ENCODE results near the gene TMEM221. TPM values are rescaled to one million over a fixed set of nuclear protein-coding genes. Genes with fewer than 3 reads are reported as not detected.
A peak's percentile ranks its signal among the peaks of the same experiment; 100 is the strongest.
"Not testable (repeated sequence)": the region's sequence is repeated elsewhere in the genome, so short reads cannot be mapped to it uniquely, and the experiment has no call there.

TMEM221 gene
- total and polyA plus RNA-seq, 2 donors = 0.19 to 3.2 TPM

- no peak for DNase-seq (ENCODE audit: low read depth in 6 of 9, low spot score in 9 of 9)
- Histone ChIP-seq H3K4me1 (ENCODE audit: control insufficient read depth in 2 of 2, insufficient read depth in 2 of 2, low read length in 2 of 2) (peaks cover 8 to 11% of the 10 kb centered on the region in 2 donors), H3K9me3 (ENCODE audit: control insufficient read depth in 2 of 2, insufficient read depth in 1 of 2, low read length in 1 of 2) (peaks cover 0 to 4% of the 10 kb centered on the region in 2 donors), H3K27me3 (ENCODE audit: control insufficient read depth in 2 of 2, insufficient read depth in 1 of 2, low read length in 1 of 2) (peaks cover 0 to 14% of the 10 kb centered on the region in 2 donors), H3K27ac (ENCODE audit: low read depth in 1 of 2, low read length in 1 of 2) (no peak overlapping the region), H3K36me3 (ENCODE audit: control insufficient read depth in 2 of 2, insufficient read depth in 2 of 2, low read length in 1 of 2) (no peaks in the 10 kb centered on the region), H3K4me3 (ENCODE audit: low read length in 2 of 2) (no peak overlapping the region)
- WGBS = 84% methylated on average over 10 of the region's 10 CpGs
Measured at GRCh38 chr19:17475541-17476115, 27.2 kb upstream of the TMEM221 start.

GRCh38 chr19:17475011-17475540, 26.6 kb upstream of the TMEM221 start:
- H3K36me3 ChIP-seq (ENCODE audit: control insufficient read depth in 2 of 2, insufficient read depth in 2 of 2, low read length in 1 of 2); H3K4me3 ChIP-seq (ENCODE audit: low read length in 2 of 2); H3K27ac ChIP-seq (ENCODE audit: low read depth in 1 of 2, low read length in 1 of 2); DNase-seq (ENCODE audit: low read depth in 6 of 9, low spot score in 9 of 9); H3K9me3 ChIP-seq (ENCODE audit: control insufficient read depth in 2 of 2, insufficient read depth in 1 of 2, low read length in 1 of 2): not testable (repeated sequence)
- 79% methylated on average over 6 of the region's 6 CpGs for WGBS
- H3K27me3 ChIP-seq (ENCODE audit: control insufficient read depth in 2 of 2, insufficient read depth in 1 of 2, low read length in 1 of 2) = peaks cover 0 to 18% of the 10 kb centered on the region in 2 donors
- H3K4me1 ChIP-seq (ENCODE audit: control insufficient read depth in 2 of 2, insufficient read depth in 2 of 2, low read length in 2 of 2) = peaks cover 8 to 14% of the 10 kb centered on the region in 2 donors

- H3K27ac ChIP-seq (ENCODE audit: low read depth in 1 of 2, low read length in 1 of 2) = no peak overlapping the region
- 78% methylated on average over 9 of the region's 9 CpGs for WGBS
Measured at GRCh38 chr19:17473041-17473440, 24.6 kb upstream of the TMEM221 start.

GRCh38 chr19:17471410-17472125, 23.1 kb upstream of the TMEM221 start:
- H3K27ac ChIP-seq (ENCODE audit: low read depth in 1 of 2, low read length in 1 of 2) = peak overlapping the region in 1 of 2 donors; percentile 18

More at GRCh38 chr19:17473041-17473440, 24.6 kb upstream of the TMEM221 start:
- Histone ChIP-seq H3K4me1 (ENCODE audit: control insufficient read depth in 2 of 2, insufficient read depth in 2 of 2, low read length in 2 of 2) (peaks cover 12 to 29% of the 10 kb centered on the region in 2 donors), H3K4me3 (ENCODE audit: low read length in 2 of 2) (no peak overlapping the region), H3K27me3 (ENCODE audit: control insufficient read depth in 2 of 2, insufficient read depth in 1 of 2, low read length in 1 of 2) (peaks cover 2 to 38% of the 10 kb centered on the region in 2 donors), H3K36me3 (ENCODE audit: control insufficient read depth in 2 of 2, insufficient read depth in 2 of 2, low read length in 1 of 2) (no peaks in the 10 kb centered on the region), H3K9me3 (ENCODE audit: control insufficient read depth in 2 of 2, insufficient read depth in 1 of 2, low read length in 1 of 2) (peaks cover 0 to 4% of the 10 kb centered on the region in 2 donors)
- DNase-seq (ENCODE audit: low read depth in 6 of 9, low spot score in 9 of 9) = no peak

GRCh38 chr19:17470068-17470841, 21.8 kb upstream of the TMEM221 start, which contains the start of gene SLC27A1:
Gene SLC27A1, plus strand, starts transcription at chr19:17470524. Its CDS starts 17 bp downstream, at chr19:17470541.
- DNase-seq (ENCODE audit: low read depth in 6 of 9, low spot score in 9 of 9) = peak; percentile 61 to 92 (median 81)
- Histone ChIP-seq H3K9me3 (ENCODE audit: control insufficient read depth in 2 of 2, insufficient read depth in 1 of 2, low read length in 1 of 2) (peaks cover 0 to 4% of the 10 kb centered on the region in 2 donors), H3K4me1 (ENCODE audit: control insufficient read depth in 2 of 2, insufficient read depth in 2 of 2, low read length in 2 of 2) (peaks cover 12 to 33% of the 10 kb centered on the region in 2 donors), H3K27me3 (ENCODE audit: control insufficient read depth in 2 of 2, insufficient read depth in 1 of 2, low read length in 1 of 2) (peaks cover 2 to 39% of the 10 kb centered on the region in 2 donors), H3K27ac (ENCODE audit: low read depth in 1 of 2, low read length in 1 of 2) (peak within 1 kb of the TSS; percentile 68 to 81), H3K36me3 (ENCODE audit: control insufficient read depth in 2 of 2, insufficient read depth in 2 of 2, low read length in 1 of 2) (no peaks in the 10 kb centered on the region), H3K4me3 (ENCODE audit: low read length in 2 of 2) (peak within 1 kb of the TSS; percentile 56 to 58)
- under 1% methylated on average over 67 of the region's 67 CpGs for WGBS

More at GRCh38 chr19:17471410-17472125, 23.1 kb upstream of the TMEM221 start:
- peak overlapping the region in 1 of 2 donors; percentile 56 for H3K4me3 ChIP-seq (ENCODE audit: low read length in 2 of 2)
- peaks cover 0 to 4% of the 10 kb centered on the region in 2 donors for H3K9me3 ChIP-seq (ENCODE audit: control insufficient read depth in 2 of 2, insufficient read depth in 1 of 2, low read length in 1 of 2)
- H3K4me1 ChIP-seq (ENCODE audit: control insufficient read depth in 2 of 2, insufficient read depth in 2 of 2, low read length in 2 of 2) = peaks cover 12 to 29% of the 10 kb centered on the region in 2 donors
- H3K36me3 ChIP-seq (ENCODE audit: control insufficient read depth in 2 of 2, insufficient read depth in 2 of 2, low read length in 1 of 2) = no peaks in the 10 kb centered on the region
- peaks cover 2 to 38% of the 10 kb centered on the region in 2 donors for H3K27me3 ChIP-seq (ENCODE audit: control insufficient read depth in 2 of 2, insufficient read depth in 1 of 2, low read length in 1 of 2)
- DNase-seq (ENCODE audit: low read depth in 6 of 9, low spot score in 9 of 9) = no peak
- 73% methylated on average over 12 of the region's 12 CpGs for WGBS

- peak overlapping the region; percentile 56 to 58 for H3K4me3 ChIP-seq (ENCODE audit: low read length in 2 of 2)
- peaks cover 2 to 41% of the 10 kb centered on the region in 2 donors for H3K27me3 ChIP-seq (ENCODE audit: control insufficient read depth in 2 of 2, insufficient read depth in 1 of 2, low read length in 1 of 2)
- H3K9me3 ChIP-seq (ENCODE audit: control insufficient read depth in 2 of 2, insufficient read depth in 1 of 2, low read length in 1 of 2) = peaks cover 0 to 4% of the 10 kb centered on the region in 2 donors
- peak overlapping the region; percentile 68 to 81 for H3K27ac ChIP-seq (ENCODE audit: low read depth in 1 of 2, low read length in 1 of 2)
- no peaks in the 10 kb centered on the region for H3K36me3 ChIP-seq (ENCODE audit: control insufficient read depth in 2 of 2, insufficient read depth in 2 of 2, low read length in 1 of 2)
- DNase-seq (ENCODE audit: low read depth in 6 of 9, low spot score in 9 of 9) = peak in 8 of 9 donors; percentile 56 to 90 (median 74)
- WGBS = under 1% methylated on average over 31 of the region's 31 CpGs
- peaks cover 12 to 33% of the 10 kb centered on the region in 2 donors for H3K4me1 ChIP-seq (ENCODE audit: control insufficient read depth in 2 of 2, insufficient read depth in 2 of 2, low read length in 2 of 2)
Measured at GRCh38 chr19:17469481-17470067, 21.1 kb upstream of the TMEM221 start.

- Histone ChIP-seq H3K27ac (ENCODE audit: low read depth in 1 of 2, low read length in 1 of 2) (peak overlapping the region; percentile 55 to 68), H3K4me1 (ENCODE audit: control insufficient read depth in 2 of 2, insufficient read depth in 2 of 2, low read length in 2 of 2) (peaks cover 12 to 33% of the 10 kb centered on the region in 2 donors), H3K4me3 (ENCODE audit: low read length in 2 of 2) (peak overlapping the region; percentile 35 to 58), H3K9me3 (ENCODE audit: control insufficient read depth in 2 of 2, insufficient read depth in 1 of 2, low read length in 1 of 2) (peaks cover 0 to 4% of the 10 kb centered on the region in 2 donors), H3K36me3 (ENCODE audit: control insufficient read depth in 2 of 2, insufficient read depth in 2 of 2, low read length in 1 of 2) (no peaks in the 10 kb centered on the region), H3K27me3 (ENCODE audit: control insufficient read depth in 2 of 2, insufficient read depth in 1 of 2, low read length in 1 of 2) (peaks cover 2 to 41% of the 10 kb centered on the region in 2 donors)
- no peak for DNase-seq (ENCODE audit: low read depth in 6 of 9, low spot score in 9 of 9)
- WGBS = 23% methylated on average over 19 of the region's 19 CpGs
Measured at GRCh38 chr19:17469092-17469480, 20.6 kb upstream of the TMEM221 start.

GRCh38 chr19:17468302-17469091, 20.0 kb upstream of the TMEM221 start:
- no peaks in the 10 kb centered on the region for H3K36me3 ChIP-seq (ENCODE audit: control insufficient read depth in 2 of 2, insufficient read depth in 2 of 2, low read length in 1 of 2)
- no peak for DNase-seq (ENCODE audit: low read depth in 6 of 9, low spot score in 9 of 9)
- peak overlapping the region in 1 of 2 donors; percentile 35 for H3K4me3 ChIP-seq (ENCODE audit: low read length in 2 of 2)
- peaks cover 12 to 33% of the 10 kb centered on the region in 2 donors for H3K4me1 ChIP-seq (ENCODE audit: control insufficient read depth in 2 of 2, insufficient read depth in 2 of 2, low read length in 2 of 2)
- 88% methylated on average over 25 of the region's 25 CpGs for WGBS
- peaks cover 2 to 41% of the 10 kb centered on the region in 2 donors for H3K27me3 ChIP-seq (ENCODE audit: control insufficient read depth in 2 of 2, insufficient read depth in 1 of 2, low read length in 1 of 2)
- H3K9me3 ChIP-seq (ENCODE audit: control insufficient read depth in 2 of 2, insufficient read depth in 1 of 2, low read length in 1 of 2) = peaks cover 0 to 4% of the 10 kb centered on the region in 2 donors
- H3K27ac ChIP-seq (ENCODE audit: low read depth in 1 of 2, low read length in 1 of 2) = peak overlapping the region; percentile 55 to 68

All from thymus (tissue), 11 donors.